Mononuclear cell (primary cell): ENCODE results near the gene LRRC25. TPM values are rescaled to one million over a fixed set of nuclear protein-coding genes. Genes with fewer than 3 reads are reported as not detected.

Source experiments
- H3K27me3 ChIP-seq: 2 replicates; pipeline ENCODE4 v1.6.0; 2011; ENCODE audit warnings: low read length, control low read depth; ENCODE audit not compliant: insufficient read depth
- H3K4me1 ChIP-seq: 2 replicates; pipeline ENCODE4 v1.5.1; 2011; ENCODE audit warnings: mild to moderate bottlenecking, low read length, control low read depth; ENCODE audit not compliant: insufficient read depth
- H3K4me3 ChIP-seq: 2 replicates; pipeline ENCODE4 v1.5.1; 2011; ENCODE audit warnings: mild to moderate bottlenecking, low read length, moderate library complexity
- H3K9me3 ChIP-seq: 2 replicates; pipeline ENCODE4 v1.5.1; 2011; ENCODE audit warnings: low read depth, mild to moderate bottlenecking, control low read depth, low read length
- total RNA-seq: library from RNA; depleted of rRNA; stranded (reverse); fragments of >200 nt; gene quantifications from one replicate; pipeline ENCODE4 v1.2.3, GENCODE V29; 2012

Gene LRRC25
- 32.7 TPM for total RNA-seq

DNA sequence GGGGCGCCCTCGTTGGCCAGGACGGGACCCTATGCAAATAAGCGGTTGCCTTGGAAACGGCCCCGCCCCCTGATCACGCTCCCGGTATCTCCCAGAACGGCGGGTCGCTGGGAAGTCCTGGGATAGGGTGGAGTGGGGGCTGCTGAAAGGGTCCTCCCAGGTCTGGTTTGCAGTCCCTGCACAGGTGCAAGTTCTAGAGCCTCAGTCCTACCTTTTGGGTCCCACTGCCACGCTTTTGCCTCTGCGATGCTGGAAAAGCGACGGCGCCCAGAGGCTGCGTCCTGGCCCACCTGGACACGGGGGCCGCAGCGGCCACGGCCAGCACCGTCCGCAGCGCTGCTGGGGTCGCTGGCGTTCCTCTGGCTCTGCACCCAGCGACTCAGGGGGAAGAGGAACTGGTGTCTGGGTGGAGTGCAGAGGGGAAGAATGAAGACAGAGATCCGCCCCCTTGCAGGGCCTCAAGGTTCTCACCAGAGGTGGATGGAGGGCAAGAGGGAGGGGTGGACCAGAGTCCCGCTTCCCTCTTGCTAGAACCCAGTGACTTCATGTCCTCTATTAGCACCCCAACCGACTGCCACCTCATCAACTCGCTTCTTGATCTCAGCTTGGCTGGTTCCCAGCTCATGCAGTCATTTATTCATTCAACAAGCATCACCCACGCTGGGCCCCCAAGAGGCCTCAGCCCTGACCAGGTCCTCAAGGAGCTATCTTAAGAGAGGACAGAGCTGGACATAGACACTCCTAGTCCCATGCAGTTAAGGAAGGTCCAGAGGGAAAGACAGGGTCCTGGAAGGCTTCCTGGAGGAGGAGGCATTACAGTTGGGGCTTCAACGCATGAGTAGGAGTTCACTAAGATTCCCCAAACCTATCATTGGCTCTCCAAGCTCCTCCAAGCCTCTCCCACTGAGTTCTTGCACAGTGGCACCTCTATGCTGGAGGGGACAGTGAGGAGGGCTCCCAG is at the start of gene LRRC25:
LRRC25 (minus strand) TSS at position 381 of the 961 bp plus-strand sequence. CDS start 659 bp downstream, outside the sequence.
- H3K4me3 ChIP-seq: peak within 1 kb of the TSS; percentile 81
- H3K27me3 ChIP-seq: no peaks in the 10 kb centered on the region
- no peaks in the 10 kb centered on the region for H3K9me3 ChIP-seq
- peaks cover 82% of the 10 kb centered on the region for H3K4me1 ChIP-seq

- Histone ChIP-seq H3K4me3 (no peak overlapping the region), H3K4me1 (no peaks in the 10 kb centered on the region), H3K27me3 (no peaks in the 10 kb centered on the region), H3K9me3 (no peaks in the 10 kb centered on the region)
Observed at GRCh38 chr19:18446811-18447359, 49.5 kb upstream of the LRRC25 start.

DNA sequence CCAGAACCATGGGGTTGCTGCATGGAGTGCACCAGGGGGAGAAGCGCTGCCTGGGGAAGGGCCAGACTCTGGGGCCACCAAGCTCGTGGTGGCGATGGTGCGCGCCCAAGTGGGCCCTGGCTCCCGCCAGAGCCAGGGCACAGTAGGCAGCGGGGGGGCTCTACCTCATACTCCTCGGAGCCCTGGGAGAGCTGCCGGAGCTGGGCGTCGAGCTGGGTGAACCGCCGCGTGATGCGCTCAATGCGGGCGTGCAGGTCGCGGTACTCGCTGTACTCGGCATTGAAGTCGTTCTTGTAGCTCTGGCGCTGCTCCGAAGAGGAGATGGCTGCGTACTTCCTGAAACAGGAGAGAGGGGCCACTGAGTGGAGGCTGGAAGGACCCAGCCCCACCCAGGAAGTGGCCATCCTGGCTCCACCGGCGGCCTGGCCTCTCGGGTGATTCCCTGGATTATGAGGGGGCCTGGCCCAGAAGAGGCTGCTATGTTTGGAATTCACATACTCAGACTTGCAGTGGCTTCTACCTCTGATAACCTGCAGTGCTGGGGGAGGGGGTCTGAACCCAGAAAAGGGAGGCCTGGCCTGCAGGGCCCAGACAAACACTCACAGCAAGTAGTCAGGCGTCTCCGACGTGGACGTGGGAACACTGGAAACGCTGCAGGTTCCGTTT is 48.9 kb upstream of the LRRC25 start:
- Histone ChIP-seq H3K4me3 (no peak overlapping the region), H3K4me1 (no peaks in the 10 kb centered on the region), H3K9me3 (no peaks in the 10 kb centered on the region), H3K27me3 (no peaks in the 10 kb centered on the region)

- no peak overlapping the region for H3K4me3 ChIP-seq
- H3K4me1 ChIP-seq: no peaks in the 10 kb centered on the region
- H3K9me3 ChIP-seq: no peaks in the 10 kb centered on the region
- H3K27me3 ChIP-seq: no peaks in the 10 kb centered on the region
Observed at GRCh38 chr19:18445262-18445948, 48.0 kb upstream of the LRRC25 start.

DNA sequence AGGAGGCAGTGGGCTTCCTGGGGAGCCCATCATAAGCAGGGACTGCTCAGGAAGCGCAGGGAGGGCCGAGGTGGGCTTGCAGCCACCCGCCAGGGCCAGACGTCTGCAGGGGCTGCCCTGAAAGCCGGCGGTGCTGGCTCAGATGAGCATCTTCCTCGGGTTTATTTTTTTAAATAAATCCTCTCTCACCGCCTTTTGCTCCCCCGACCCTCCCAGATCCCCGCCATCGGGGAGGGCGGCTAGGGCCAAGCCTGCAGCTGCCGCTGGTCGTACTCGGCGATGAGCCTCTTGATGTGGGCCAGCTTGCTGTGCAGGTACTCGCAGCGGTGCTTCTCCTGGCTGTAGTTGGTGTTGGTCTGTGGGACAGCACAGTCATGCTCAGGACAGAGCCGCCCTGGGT is 47.1 kb upstream of the LRRC25 start:
- no peaks in the 10 kb centered on the region for H3K9me3 ChIP-seq
- H3K27me3 ChIP-seq: no peaks in the 10 kb centered on the region

DNA sequence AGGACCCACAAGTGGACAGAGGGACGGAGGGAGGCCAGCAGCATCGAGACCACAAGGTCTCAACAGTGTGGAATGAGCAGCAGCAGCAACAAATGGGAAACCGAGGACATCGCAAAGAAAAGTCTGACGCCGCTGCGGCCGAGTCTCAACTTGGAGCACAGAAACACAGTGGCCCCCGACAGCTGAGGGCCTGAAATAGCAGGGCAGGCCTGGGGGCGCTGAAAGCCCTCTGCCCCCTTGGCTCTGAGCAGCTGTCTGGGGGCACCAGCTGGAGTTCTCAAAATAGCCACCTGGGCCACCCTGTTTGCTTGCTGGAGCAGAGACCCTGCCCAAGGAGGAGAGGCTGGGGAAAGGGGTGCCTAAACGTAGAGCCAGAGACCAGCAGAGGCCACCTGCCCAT is 46.4 kb upstream of the LRRC25 start:
- H3K4me3 ChIP-seq: no peak overlapping the region
- H3K27me3 ChIP-seq: no peaks in the 10 kb centered on the region
- no peaks in the 10 kb centered on the region for H3K4me1 ChIP-seq
- H3K9me3 ChIP-seq: no peaks in the 10 kb centered on the region

More for the DNA sequence above, 47.1 kb upstream of the LRRC25 start:
- Histone ChIP-seq H3K4me3 (no peak overlapping the region), H3K4me1 (no peaks in the 10 kb centered on the region)

- peaks cover under 1% of the 10 kb centered on the region for H3K4me1 ChIP-seq
- no peak overlapping the region for H3K4me3 ChIP-seq
- H3K9me3 ChIP-seq: no peaks in the 10 kb centered on the region
- H3K27me3 ChIP-seq: peaks cover under 1% of the 10 kb centered on the region
Observed at GRCh38 chr19:18443406-18443805, 46.0 kb upstream of the LRRC25 start.

DNA sequence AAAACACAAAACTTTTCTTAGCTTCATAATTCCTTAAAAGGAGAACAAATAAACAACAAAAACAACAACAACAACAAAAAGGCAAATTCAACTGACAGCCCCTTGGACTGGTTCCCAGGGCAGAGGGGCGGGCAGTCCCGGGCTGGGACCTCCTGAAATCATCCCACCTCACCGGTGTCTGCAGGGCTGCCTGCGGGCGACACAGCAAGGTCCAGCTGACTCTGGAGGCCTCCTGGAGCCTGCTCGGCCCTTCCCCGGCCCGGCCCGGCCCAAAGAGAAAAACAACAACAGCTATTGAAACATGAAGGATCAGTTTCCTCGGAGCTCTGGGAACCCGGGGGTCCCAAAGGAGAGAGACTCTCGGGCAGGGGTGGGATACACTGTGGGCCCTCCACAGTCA is 45.5 kb upstream of the LRRC25 start:
- peaks cover 4% of the 10 kb centered on the region for H3K4me1 ChIP-seq
- no peak overlapping the region for H3K4me3 ChIP-seq
- H3K9me3 ChIP-seq: no peaks in the 10 kb centered on the region
- peaks cover 2% of the 10 kb centered on the region for H3K27me3 ChIP-seq

- Histone ChIP-seq H3K27me3 (peaks cover 2% of the 10 kb centered on the region), H3K4me1 (peaks cover 10% of the 10 kb centered on the region), H3K4me3 (no peak overlapping the region), H3K9me3 (no peaks in the 10 kb centered on the region)
Observed at GRCh38 chr19:18441804-18442788, 44.7 kb upstream of the LRRC25 start.

- H3K4me1 ChIP-seq: peaks cover 19% of the 10 kb centered on the region
- H3K4me3 ChIP-seq: no peak overlapping the region
- no peaks in the 10 kb centered on the region for H3K9me3 ChIP-seq
- peaks cover 2% of the 10 kb centered on the region for H3K27me3 ChIP-seq
Observed at GRCh38 chr19:18440936-18441803, 43.7 kb upstream of the LRRC25 start.

DNA sequence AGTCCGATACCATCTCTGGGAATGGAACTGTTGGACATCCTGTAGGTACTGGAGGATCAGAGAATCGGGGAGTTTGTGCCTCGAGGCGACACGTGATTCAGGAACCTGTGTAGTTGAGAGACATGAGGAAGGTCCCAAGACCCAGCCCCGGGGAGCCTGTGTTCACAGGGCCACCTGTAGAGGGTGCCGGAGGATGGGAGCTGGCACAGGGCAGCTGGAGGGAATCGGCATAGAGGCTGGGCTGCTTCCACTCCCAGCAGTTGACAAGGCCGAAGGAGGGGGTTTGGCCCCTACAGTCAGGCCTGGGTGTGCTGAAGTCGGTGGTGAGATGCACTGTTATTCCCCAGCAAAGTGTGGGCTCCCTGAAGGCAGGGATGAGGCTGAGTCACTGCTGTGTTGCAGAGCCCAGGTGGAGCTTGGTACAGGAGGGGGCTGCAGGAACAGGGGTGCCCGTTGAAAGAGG is 43.0 kb upstream of the LRRC25 start:
- Histone ChIP-seq H3K27me3 (peaks cover 2% of the 10 kb centered on the region), H3K4me1 (peaks cover 22% of the 10 kb centered on the region), H3K9me3 (no peaks in the 10 kb centered on the region)

DNA sequence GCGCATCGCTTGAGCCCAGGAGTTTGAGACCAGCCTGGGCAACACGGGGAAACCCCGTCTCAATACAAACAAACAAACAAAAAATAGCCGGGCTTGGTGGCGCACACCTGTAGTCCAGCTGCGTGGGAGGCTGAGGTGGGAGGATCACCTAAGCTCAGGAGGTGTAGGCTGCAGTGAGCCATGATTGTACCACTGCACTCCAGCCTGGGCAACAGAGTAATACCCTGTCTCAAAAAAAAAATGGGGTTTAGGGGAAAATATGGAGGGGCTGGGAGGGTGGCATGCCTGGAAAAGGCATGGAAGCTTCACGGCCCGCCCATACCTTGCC is 42.5 kb upstream of the LRRC25 start:
- Histone ChIP-seq H3K4me3 (no peak overlapping the region), H3K27me3 (peaks cover 2% of the 10 kb centered on the region), H3K4me1 (peaks cover 22% of the 10 kb centered on the region), H3K9me3 (no peaks in the 10 kb centered on the region)

More for the DNA sequence above, 43.0 kb upstream of the LRRC25 start:
- no peak overlapping the region for H3K4me3 ChIP-seq
